Measurements from ENCODE around the gene TECTB.

GRCh38 chr10:112243713-112244112 is 39.5 kb upstream of the TECTB start:
- TF ChIP-seq CTCF (IDR thresholded peaks at IDR 0.05) (no peak), ZFX (IDR thresholded peaks at IDR 0.05; ENCODE audit: borderline replicate concordance) (no peak)

All from 22Rv1 (cell line).